Measurements from ENCODE around the gene ZNF358. TPM values are rescaled to one million over a fixed set of nuclear protein-coding genes. Genes with fewer than 3 reads are reported as not detected.
A peak's percentile ranks its signal among the peaks of the same experiment; 100 is the strongest.

Gene ZNF358
- total RNA-seq, 1 donor from 2014 or later = 16.9 TPM

DNA sequence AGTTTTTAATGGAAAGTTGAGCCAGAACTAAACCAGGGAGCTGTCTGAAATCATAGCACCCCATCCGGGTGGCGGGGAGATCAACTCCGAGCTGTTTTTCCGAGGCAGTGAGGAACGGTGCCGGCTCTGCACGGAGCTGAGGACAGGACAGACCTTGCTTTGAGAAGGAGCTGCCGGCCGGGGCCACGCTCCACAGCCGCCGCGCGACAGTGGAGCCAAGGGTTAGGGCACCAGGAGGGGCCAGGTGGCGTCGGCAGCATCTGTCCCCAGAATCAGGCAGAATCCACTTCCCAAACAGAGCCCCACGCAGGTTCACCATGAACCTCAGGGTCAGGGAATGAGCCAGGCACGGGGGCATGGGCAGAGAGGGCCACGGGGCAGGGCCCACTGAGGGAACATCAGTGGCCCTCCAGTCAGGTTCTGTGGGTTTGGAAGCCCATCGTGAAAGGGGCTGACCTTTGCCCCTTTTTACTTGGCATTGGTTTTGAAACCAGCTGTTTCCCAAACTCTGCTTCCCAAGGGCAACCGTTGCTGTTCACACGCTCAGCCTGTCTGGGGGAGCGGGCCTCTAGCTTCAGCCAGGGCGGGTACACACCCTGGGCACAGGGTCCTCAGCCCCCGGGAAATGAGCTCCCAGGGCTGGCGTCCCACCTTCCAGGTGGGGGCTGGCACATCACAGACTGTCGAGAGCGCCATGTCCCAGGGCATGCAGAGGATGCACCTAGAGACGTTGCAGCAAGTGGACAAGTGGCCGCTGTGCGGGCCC, 45.2 kb upstream of the ZNF358 start:
- Mint-ChIP-seq H3K4me3 (no peak overlapping the region), H3K27ac (no peak overlapping the region), H3K4me1 (peaks cover 24% of the 10 kb centered on the region), H3K27me3 (no peaks in the 10 kb centered on the region), H3K36me3 (ENCODE audit: low read depth) (peaks cover 55% of the 10 kb centered on the region), H3K9me3 (no peaks in the 10 kb centered on the region)
- ATAC-seq (ENCODE audit: low read depth) = no peak
- intact Hi-C loops (cut with micrococcal nuclease) = loop anchor here (5.0 kb wide), 1 partner anchor 52 kb away; the partner anchor contains the start of gene MCOLN1
- no peak for DNase-seq
- ChIA-PET POLR2A (no interaction called here), CTCF (no interaction called here)
- TF ChIP-seq, protein P1, sequence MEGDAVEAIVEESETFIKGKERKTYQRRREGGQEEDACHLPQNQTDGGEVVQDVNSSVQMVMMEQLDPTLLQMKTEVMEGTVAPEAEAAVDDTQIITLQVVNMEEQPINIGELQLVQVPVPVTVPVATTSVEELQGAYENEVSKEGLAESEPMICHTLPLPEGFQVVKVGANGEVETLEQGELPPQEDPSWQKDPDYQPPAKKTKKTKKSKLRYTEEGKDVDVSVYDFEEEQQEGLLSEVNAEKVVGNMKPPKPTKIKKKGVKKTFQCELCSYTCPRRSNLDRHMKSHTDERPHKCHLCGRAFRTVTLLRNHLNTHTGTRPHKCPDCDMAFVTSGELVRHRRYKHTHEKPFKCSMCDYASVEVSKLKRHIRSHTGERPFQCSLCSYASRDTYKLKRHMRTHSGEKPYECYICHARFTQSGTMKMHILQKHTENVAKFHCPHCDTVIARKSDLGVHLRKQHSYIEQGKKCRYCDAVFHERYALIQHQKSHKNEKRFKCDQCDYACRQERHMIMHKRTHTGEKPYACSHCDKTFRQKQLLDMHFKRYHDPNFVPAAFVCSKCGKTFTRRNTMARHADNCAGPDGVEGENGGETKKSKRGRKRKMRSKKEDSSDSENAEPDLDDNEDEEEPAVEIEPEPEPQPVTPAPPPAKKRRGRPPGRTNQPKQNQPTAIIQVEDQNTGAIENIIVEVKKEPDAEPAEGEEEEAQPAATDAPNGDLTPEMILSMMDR (IDR thresholded peaks at IDR 0.05) = no peak

DNA sequence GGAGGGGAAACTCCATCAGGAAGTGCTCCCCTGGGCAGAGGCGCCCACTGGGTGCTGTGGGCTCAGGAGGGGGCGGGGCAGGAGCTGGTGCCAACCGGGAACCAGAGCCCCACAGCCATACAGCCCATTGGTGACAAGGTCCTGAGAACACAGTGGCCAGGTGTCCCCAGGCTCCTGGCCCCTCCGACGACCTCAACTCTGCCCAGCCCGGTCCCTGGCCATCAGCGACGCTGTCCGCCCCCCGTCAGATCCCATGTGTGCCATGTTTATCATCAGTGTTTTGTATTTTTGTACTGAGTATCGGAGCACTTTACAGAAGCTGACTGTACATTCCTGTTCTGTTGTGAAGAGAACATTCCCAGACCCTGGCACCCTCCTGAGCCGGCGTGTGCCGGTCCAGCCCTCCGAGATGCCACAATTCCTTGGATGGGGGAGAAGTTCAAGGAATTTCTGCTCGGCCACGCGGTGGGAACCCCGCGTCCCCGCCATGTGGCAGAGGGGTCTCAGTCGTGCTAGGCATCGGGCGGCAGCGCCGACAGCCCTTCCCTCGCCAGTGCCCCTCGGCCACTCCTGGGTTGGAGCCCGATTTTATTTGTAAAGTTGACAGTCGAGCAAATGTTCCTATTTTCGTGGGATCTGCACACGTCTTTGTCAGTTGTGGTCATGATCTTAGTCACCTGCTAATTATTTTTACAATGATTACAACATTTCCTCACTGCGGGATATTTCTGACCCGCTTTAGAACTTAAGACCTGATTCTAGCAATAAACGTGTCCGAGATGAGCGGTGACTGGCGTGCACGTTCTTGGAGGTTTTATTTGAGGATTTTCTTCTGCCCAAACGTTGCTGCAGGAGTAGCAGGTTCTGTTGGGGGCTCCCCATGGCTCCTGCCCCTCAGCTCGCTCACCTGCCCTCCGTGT, 43.9 kb upstream of the ZNF358 start:
- peaks cover 52% of the 10 kb centered on the region for H3K36me3 Mint-ChIP-seq (ENCODE audit: low read depth)
- POLR2A ChIA-PET = interaction anchor here (0.6 kb wide), 1 partner anchor 62 kb away, joined by 4 read pairs; no protein-coding TSS in a partner anchor
- TF ChIP-seq, protein P1 (IDR thresholded peaks at IDR 0.05) = no peak

DNA sequence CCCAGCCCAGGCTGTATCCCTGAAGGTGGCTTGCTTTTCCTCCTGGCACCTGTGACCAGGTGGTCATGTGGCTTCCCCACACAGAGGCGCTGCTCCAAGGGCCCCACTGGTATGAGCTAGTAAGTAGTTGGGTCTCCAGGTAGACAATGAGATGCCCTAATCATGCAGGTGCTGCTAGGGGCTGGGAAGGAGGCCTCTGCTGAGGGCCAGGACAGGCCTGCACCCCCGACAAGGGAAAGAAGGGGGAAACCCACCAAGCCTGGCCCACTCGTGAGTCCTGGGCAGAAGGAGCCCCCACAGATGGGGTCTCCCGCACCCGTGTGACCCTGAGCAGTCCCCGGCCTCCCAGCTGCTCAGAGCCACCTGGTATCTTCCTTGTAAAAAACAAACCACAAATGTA, 40.2 kb upstream of the ZNF358 start:
- Mint-ChIP-seq H3K9me3 (no peaks in the 10 kb centered on the region), H3K4me1 (peaks cover 24% of the 10 kb centered on the region), H3K36me3 (ENCODE audit: low read depth) (peaks cover 23% of the 10 kb centered on the region), H3K27ac (peak overlapping the region; percentile 41), H3K4me3 (no peak overlapping the region), H3K27me3 (no peaks in the 10 kb centered on the region)
- TF ChIP-seq, protein P1 (IDR thresholded peaks at IDR 0.05) = no peak
- ChIA-PET POLR2A (no interaction called here), CTCF (no interaction called here)
- no peak for DNase-seq
- intact Hi-C loops (cut with micrococcal nuclease) = no loop called here
- ATAC-seq (ENCODE audit: low read depth) = no peak

More for the DNA sequence above, 43.9 kb upstream of the ZNF358 start:
- CTCF ChIA-PET = no interaction called here
- H3K9me3 Mint-ChIP-seq = no peaks in the 10 kb centered on the region
- ATAC-seq (ENCODE audit: low read depth) (no peak), DNase-seq (no peak)
- intact Hi-C loops (cut with micrococcal nuclease) = loop anchor here (2.0 to 5.0 kb wide), 2 partner anchors 17 to 50 kb away; partner anchors contain the start of genes MCOLN1 and PEX11G
- peaks cover 24% of the 10 kb centered on the region for H3K4me1 Mint-ChIP-seq
- no peaks in the 10 kb centered on the region for H3K27me3 Mint-ChIP-seq
- H3K4me3 Mint-ChIP-seq = no peak overlapping the region
- peak overlapping the region; percentile 90 for H3K27ac Mint-ChIP-seq

DNA sequence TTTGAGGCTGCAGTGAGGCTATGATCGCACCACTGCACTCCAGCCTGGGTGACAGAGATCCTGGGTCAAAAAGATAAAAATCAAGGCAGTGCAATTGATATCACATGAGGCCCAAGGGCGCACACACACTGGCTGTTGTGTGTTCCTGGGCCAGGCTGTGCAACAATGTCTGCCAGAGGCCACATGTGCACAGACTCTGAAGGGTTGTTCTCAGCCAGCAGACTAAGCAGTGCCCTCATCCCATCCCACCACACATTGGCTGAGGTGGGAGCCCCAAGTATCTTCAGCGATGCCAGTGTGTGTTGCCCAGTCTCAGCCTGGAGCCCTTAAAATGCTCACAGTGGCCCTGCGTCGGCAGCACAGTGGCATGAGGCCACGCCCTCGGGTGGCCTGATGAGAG, 39.7 kb upstream of the ZNF358 start:
- POLR2A ChIA-PET = no interaction called here
- TF ChIP-seq, protein P1 (IDR thresholded peaks at IDR 0.05) = no peak
- Mint-ChIP-seq H3K4me1 (peaks cover 24% of the 10 kb centered on the region), H3K36me3 (ENCODE audit: low read depth) (peaks cover 19% of the 10 kb centered on the region), H3K27ac (no peak overlapping the region), H3K9me3 (no peaks in the 10 kb centered on the region), H3K4me3 (no peak overlapping the region), H3K27me3 (no peaks in the 10 kb centered on the region)
- ATAC-seq (ENCODE audit: low read depth) (no peak), DNase-seq (no peak)
- intact Hi-C loops (cut with micrococcal nuclease) = no loop called here
- CTCF ChIA-PET = no interaction called here
